Measurements from ENCODE around the gene GALNT10. TPM values are rescaled to one million over a fixed set of nuclear protein-coding genes. Genes with fewer than 3 reads are reported as not detected.

Gene GALNT10
- total and polyA plus RNA-seq, 10 of the 15 experiments (the other 5 are each of a cell fraction or from before 2014, with no cell fraction given) = 3.9 to 35.4 (median 15.5) TPM

- RAD21 ChIA-PET (ENCODE audit: unreplicated experiment) = interaction anchor here (0.7 to 2.8 kb wide), 8 partner anchors 10 to 174 kb away, joined by 3 to 11 read pairs (median 4); no protein-coding TSS in a partner anchor
- H2AFZ ChIP-seq (ENCODE audit: control insufficient read depth, low read depth, low read length) = no peak overlapping the region
- H3K9ac ChIP-seq (ENCODE audit: control insufficient read depth, insufficient read depth, low read length) = no peak overlapping the region
- TF ChIP-seq SPI1 (IDR thresholded peaks at IDR 0.05; ENCODE audit: borderline replicate concordance, insufficient read depth, low read depth, low read length) = peak; percentile 14; the same call in 1 of the 2 replicates
- no peak for TF ChIP-seq EP300 (IDR thresholded peaks at IDR 0.05; ENCODE audit: borderline replicate concordance in 1 of 2, control insufficient read depth in 1 of 2, low read depth in 2 of 2, low read length in 2 of 2)
- no peak for TF ChIP-seq RAD21 (IDR thresholded peaks at IDR 0.05; ENCODE audit: insufficient read depth, low read depth, low read length)
- H3K36me3 ChIP-seq (ENCODE audit: control insufficient read depth in 2 of 2, insufficient read depth in 2 of 2, low read length in 1 of 2) = peaks cover 0 to 4% of the 10 kb centered on the region in 2 experiments; a peak in 1 of 4 replicates
- no peak for ATAC-seq
- intact Hi-C loops (cut with micrococcal nuclease; ENCODE audit: unreplicated experiment) (no loop called here), in situ Hi-C loops (cut with MboI) (no loop called here)
- no peaks in the 10 kb centered on the region for H3K27me3 ChIP-seq (replicated peaks in 1 of 2; ENCODE audit: control insufficient read depth in 2 of 2, insufficient read depth in 2 of 2, low read length in 1 of 2)
- H3K79me2 ChIP-seq (ENCODE audit: control insufficient read depth, insufficient read depth, low read length) = peaks cover 2% of the 10 kb centered on the region; the same call in 1 of the 2 replicates
- CTCF ChIA-PET = interaction anchor here (0.8 to 4.3 kb wide), 9 partner anchors 10 to 175 kb away, joined by 3 to 18 read pairs (median 5); no protein-coding TSS in a partner anchor
- H3K27ac ChIP-seq (ENCODE audit: control insufficient read depth, insufficient read depth) = no peak overlapping the region
- no peaks in the 10 kb centered on the region for H4K20me1 ChIP-seq (ENCODE audit: control insufficient read depth, insufficient read depth)
- POLR2A ChIA-PET = interaction anchor here (1.1 to 1.7 kb wide), 3 partner anchors 12 to 154 kb away, joined by 3 to 5 read pairs (median 4); no protein-coding TSS in a partner anchor
- no TSS peak for BruUV-seq (replicated peaks)
- peaks cover 9% of the 10 kb centered on the region for H3K9me3 ChIP-seq (replicated peaks; ENCODE audit: control insufficient read depth, insufficient read depth, low read length)
- SMC1A ChIA-PET (ENCODE audit: uncharacterized antibody, unreplicated experiment) = interaction anchor here (1.0 to 9.5 kb wide), 9 partner anchors 10 to 175 kb away, joined by 3 to 50 read pairs (median 5); partner anchors contain the start of gene GALNT10
- H3K4me2 ChIP-seq (ENCODE audit: control insufficient read depth, insufficient read depth) = no peak overlapping the region
- no peak for FAIRE-seq
- H3K4me3 ChIP-seq = no peak overlapping the region
- no peak for DNase-seq (ENCODE audit: low read depth, low spot score)
- H3K4me1 ChIP-seq (ENCODE audit: control insufficient read depth, insufficient read depth, low read length) = peaks cover 32% of the 10 kb centered on the region
These were observed 40.0 kb downstream of the GALNT10 start for GRCh38 chr5:154230526-154230925.

GRCh38 chr5:154234551-154234950 is 44.0 kb downstream of the GALNT10 start:
- no peak for DNase-seq (ENCODE audit: low read depth, low spot score)
- H2AFZ ChIP-seq (ENCODE audit: control insufficient read depth, low read depth, low read length) = no peak overlapping the region
- ATAC-seq = no peak
- 93% methylated on average over 3 of the region's 3 CpGs for WGBS (ENCODE audit: insufficient coverage, insufficient replicate concordance, low lambda C conversion rate, missing lambda C conversion rate)
- SMC1A ChIA-PET (ENCODE audit: uncharacterized antibody, unreplicated experiment) = interaction anchor here (1.6 to 11.2 kb wide), 3 partner anchors 10 to 43 kb away, joined by 4 to 97 read pairs (median 50); partner anchors contain the start of gene GALNT10
- POLR2A ChIA-PET = no interaction called here
- no peaks in the 10 kb centered on the region for H3K27me3 ChIP-seq (replicated peaks in 1 of 2; ENCODE audit: control insufficient read depth in 2 of 2, insufficient read depth in 2 of 2, low read length in 1 of 2)
- H3K27ac ChIP-seq (ENCODE audit: control insufficient read depth, insufficient read depth) = peak overlapping the region; percentile 7
- H3K9me3 ChIP-seq (replicated peaks; ENCODE audit: control insufficient read depth, insufficient read depth, low read length) = peaks cover 1% of the 10 kb centered on the region; the same call in 1 of the 3 replicates
- RAD21 ChIA-PET (ENCODE audit: unreplicated experiment) = interaction anchor here (3.0 kb wide), 1 partner anchor 162 kb away, joined by 31 read pairs; no protein-coding TSS in a partner anchor
- FAIRE-seq = no peak
- in situ Hi-C loops (cut with MboI) = no loop called here
- no peaks in the 10 kb centered on the region for H4K20me1 ChIP-seq (ENCODE audit: control insufficient read depth, insufficient read depth)
- no peak overlapping the region for H3K4me2 ChIP-seq (ENCODE audit: control insufficient read depth, insufficient read depth)
- H3K79me2 ChIP-seq (ENCODE audit: control insufficient read depth, insufficient read depth, low read length) = peaks cover 7% of the 10 kb centered on the region
- peaks cover 56% of the 10 kb centered on the region for H3K4me1 ChIP-seq (ENCODE audit: control insufficient read depth, insufficient read depth, low read length)
- H3K9ac ChIP-seq (ENCODE audit: control insufficient read depth, insufficient read depth, low read length) = no peak overlapping the region
- BruUV-seq (replicated peaks) = no TSS peak
- TF ChIP-seq SPI1 (IDR thresholded peaks at IDR 0.05; ENCODE audit: borderline replicate concordance, insufficient read depth, low read depth, low read length) (no peak), NBN (IDR thresholded peaks at IDR 0.05) (no peak), ZZZ3 (IDR thresholded peaks at IDR 0.05; ENCODE audit: control insufficient read depth, insufficient read length, low read depth) (no peak), STAT3 (IDR thresholded peaks at IDR 0.05; ENCODE audit: low read depth, low read length) (no peak)
- H3K36me3 ChIP-seq (ENCODE audit: control insufficient read depth in 2 of 2, insufficient read depth in 2 of 2, low read length in 1 of 2) = peaks cover 0 to 4% of the 10 kb centered on the region in 2 experiments; a peak in 1 of 4 replicates
- CTCF ChIA-PET = interaction anchor here (1.1 to 5.6 kb wide), 3 partner anchors 10 to 161 kb away, joined by 3 to 50 read pairs (median 44); no protein-coding TSS in a partner anchor
- no peak overlapping the region for H3K4me3 ChIP-seq
- intact Hi-C loops (cut with micrococcal nuclease; ENCODE audit: unreplicated experiment) = no loop called here
